GM21529 (cell line): ENCODE measurements around the gene ARID1B.
A peak's percentile ranks its signal among the peaks of the same experiment; 100 is the strongest.

Experiments
- ATAC-seq: cut with Tn5 transposase; IDR thresholded peaks from one replicate; pipeline ENCODE4 v1.9.1; 2021; ENCODE audit not compliant: unreplicated experiment

ARID1B gene

DNA sequence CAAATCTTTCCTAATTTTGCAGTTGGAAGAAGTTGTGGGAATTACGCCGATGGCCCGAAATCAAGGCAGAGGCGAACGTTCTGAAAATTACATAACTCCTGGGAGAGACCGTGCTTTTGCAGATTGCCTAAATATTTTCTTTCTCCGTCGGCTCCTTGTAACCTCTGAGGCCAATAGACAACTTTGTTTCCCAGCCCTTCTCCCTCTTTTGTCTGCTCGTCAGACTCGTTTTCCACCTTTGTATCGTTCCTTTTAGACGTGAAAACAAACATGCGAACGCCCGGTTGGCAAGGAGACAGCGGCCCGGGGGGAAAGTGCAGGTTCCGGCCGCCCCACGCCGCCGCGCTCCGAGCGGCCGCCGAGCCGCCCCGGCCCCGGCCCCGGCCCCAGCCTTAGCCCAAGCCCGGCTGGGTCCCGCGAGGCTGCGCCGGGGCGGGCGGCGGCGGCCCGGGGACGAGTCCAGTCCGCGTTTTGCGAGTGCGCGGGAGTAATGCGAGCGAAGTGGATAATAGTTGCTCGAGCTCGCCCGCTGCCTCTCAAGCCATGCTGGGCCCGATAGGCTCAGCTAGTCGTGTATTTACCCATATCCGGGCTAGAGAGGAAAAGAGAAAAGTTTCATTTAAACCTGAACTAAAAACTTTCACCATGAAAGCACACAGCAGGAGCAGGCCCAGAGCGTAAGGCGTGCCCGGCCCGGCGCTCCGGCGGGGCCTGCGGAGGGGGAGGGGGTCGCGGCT lies at the start of gene ARID1B:
TSS of gene ARID1B (plus strand) at position 539 of the 737 bp plus-strand sequence. CDS start 303 bp downstream, outside the sequence.
- ATAC-seq: peak; percentile 39

DNA sequence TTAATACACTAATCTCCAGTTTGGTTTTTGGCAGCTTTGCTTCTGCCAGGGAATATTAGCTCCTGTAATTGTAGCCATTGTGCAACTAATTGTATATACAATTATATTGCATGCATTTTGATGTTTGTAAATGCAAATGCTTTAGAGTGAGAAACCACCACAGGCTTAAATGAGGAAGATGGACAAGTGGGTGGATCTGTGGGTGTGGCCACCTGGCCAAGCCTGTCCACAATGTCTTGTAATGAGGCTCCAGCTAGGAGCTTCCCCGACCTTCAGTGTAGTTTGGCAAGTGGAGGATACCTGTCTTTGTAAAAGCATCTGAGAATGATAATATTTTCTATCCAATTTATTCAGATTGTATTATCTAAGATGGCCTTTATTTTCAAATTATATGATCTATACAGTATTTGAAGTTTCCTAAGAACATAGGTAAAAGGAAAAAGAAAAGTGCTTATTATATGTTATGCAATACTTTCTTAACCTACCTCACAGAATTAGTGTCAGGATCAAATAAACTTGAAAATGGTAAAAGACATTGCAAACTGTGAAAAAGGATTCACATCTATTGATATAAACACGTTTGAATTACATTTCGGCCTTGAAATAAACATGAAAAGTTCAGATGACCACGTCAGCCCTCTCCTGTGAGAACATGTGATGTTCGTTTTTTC lies 49.3 kb upstream of the ARID1B start:
- no peak for ATAC-seq

DNA sequence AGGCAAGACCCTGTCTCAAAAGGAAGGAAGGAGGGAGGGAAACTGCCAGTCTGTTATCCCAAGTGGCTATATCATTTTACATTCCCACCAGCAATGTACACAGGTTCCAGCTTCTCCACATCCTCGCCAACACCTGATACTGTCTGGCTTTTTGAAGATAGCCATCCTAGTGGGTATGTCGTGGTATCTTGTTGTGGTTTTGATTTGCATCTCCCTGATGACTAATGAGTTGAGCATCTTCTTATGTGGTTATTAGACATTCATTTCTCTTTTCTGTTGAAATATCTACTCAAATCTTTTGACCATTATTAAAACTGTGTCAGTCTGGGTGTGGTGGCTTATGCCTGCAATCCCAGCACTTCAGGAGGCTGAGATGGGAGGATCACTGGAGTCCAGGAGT lies 47.9 kb upstream of the ARID1B start:
- no peak for ATAC-seq

DNA sequence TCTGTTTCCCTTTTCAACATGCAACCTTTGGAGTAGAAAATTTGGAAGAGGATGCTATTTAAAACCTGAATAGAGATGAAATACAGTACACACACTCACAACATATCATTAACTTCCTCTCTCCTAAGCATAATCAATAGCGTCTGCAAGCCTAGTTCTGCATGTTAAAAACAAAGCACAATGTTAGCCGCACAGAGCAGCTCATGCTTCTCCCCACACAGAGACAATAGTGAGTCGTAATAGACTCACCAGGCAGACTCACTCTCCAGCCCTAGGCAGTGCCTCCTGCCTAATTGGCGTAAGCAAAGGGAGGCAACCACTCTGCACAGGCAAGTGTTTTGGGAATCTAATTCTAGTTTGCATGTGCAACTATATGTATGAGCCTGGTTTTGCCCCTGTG lies 45.8 kb upstream of the ARID1B start:
- ATAC-seq: no peak

DNA sequence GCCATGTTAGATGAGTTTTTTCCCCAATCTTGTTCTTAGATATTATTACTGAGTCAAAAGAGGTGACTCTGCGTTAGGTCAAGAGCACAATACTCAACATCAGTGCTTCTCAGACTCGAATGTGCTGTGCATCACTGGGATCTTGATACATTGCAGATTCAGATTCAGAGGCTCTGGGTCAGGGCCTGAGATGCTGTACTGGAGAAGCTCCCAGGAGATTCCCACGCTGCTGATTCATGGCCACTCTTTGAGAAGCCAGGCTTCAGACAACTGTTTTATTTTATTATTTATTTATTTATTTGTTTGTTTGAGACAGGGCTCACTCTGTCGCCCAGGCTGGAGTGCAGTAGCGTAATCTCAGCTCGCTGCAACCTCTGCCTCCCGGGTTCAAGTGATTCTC lies 41.4 kb upstream of the ARID1B start:
- ATAC-seq: no peak

DNA sequence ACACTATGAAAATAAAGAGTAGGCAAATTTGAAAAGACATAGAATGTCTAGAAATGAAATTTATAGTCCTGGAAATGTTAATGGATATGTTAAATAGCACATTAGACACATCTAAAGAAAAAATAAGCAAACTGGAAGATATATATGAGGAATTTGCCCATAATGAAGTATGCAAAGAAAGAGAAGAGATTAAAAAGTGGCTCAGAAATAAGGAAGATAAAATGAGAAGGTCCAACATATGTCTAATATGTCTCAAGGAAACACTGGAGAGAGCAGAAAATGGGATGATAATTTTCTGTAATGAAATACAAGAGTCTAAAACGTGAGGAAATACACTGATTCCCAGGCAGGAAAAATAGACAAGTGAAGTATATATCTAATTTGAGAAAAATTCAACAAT lies 36.6 kb upstream of the ARID1B start:
- ATAC-seq: no peak

DNA sequence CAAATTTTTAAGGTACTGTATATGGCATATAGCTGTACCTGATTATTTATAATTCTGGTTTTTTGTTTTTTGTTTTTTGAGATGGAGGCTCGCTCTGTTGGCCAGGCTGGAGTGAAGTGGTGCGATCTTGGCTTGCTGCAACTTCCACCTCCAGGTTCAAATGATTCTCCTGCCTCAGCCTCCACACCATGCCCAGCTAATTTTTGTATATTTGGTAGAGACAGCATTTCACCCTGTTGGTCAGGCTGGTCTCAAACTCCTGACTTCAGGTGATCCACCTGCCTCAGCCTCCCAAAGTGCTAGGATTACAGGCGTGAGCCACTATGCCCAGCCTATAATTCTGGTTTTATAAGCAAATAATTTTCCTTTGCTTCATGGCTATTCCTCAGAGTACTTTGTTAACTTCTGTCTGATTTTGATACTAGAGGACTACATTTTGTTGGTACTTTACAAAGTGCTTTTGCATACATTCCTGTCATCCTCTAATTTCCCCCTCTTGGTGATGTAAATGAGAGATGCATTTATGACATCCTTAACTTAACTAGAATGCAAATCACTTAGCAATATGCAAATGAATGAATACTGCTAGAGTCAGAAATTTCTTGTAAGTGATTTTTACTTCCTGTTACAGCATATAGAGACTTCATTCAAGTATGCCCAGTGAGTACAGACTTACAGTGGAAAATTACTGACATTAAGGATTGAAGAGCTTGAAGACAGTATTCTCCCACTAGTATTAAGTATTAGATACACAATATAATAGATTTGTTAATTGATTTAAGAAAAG lies 35.7 kb upstream of the ARID1B start:
- no peak for ATAC-seq

DNA sequence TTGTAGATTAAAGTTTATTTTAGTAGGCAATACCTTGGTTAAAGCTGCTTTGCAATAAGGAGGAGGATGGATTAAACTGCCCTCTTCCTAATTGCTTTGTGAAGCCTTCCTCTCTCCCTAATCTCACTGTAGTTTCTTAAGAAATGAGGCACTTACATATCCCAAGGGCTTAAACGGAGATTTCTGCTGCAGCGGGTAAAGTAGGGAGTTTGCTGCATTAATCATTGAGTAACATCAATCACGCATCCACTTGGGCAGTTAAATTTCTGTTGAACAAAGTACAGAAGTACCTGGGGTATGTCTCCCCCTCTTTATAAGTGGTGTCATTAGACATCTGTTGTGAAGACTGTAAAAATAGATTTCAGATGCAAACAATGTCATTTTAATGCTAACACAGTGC lies 29.5 kb upstream of the ARID1B start:
- no peak for ATAC-seq

DNA sequence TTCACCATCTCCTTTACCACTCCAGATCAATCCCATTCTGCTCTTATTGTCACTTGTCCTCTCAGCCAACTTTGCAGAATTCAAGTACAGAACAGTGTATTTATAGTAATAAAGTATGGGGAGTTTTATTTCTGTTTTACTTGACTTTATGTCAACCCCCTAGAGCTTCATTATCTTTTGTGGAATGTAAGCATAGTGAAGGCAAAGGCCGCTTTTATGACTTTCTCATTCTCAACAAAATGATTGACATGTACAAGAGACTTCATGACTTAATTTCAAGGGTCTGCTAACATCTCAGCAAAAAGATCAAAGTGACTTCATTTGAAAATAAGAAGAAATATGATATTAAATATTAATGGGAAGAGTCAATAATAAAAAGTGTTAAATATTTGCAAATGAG lies 28.7 kb upstream of the ARID1B start:
- no peak for ATAC-seq

DNA sequence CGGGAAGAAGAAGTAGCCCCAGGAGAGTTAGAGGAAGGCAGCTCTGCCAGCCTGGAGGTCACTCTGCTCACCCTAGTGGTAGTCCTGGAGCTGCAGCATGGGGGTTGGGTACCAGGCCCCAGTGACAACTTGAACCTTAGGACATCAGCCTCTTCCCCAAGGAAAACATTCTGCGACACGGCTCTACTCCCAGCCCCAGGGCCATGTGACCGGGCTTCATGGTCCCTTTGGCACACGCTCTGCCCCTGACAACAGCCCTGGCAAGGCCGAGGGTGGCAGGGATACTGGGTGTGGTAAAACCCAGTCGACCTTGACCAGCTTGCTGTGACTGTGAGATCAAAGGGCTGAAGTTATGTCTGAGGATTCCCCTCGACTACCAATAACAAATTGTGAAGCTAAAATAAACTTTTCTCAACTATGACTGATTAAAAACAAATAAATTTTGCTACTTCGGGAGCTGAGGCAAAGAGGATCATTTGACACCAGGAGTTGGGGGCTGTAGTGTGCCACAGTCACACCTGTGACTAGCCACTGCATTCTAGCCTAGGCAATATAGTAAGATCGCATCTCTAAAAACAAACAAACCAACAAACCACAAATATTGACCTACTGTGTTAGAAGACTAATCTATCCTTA lies 24.4 kb upstream of the ARID1B start:
- peak; percentile 66 for ATAC-seq

DNA sequence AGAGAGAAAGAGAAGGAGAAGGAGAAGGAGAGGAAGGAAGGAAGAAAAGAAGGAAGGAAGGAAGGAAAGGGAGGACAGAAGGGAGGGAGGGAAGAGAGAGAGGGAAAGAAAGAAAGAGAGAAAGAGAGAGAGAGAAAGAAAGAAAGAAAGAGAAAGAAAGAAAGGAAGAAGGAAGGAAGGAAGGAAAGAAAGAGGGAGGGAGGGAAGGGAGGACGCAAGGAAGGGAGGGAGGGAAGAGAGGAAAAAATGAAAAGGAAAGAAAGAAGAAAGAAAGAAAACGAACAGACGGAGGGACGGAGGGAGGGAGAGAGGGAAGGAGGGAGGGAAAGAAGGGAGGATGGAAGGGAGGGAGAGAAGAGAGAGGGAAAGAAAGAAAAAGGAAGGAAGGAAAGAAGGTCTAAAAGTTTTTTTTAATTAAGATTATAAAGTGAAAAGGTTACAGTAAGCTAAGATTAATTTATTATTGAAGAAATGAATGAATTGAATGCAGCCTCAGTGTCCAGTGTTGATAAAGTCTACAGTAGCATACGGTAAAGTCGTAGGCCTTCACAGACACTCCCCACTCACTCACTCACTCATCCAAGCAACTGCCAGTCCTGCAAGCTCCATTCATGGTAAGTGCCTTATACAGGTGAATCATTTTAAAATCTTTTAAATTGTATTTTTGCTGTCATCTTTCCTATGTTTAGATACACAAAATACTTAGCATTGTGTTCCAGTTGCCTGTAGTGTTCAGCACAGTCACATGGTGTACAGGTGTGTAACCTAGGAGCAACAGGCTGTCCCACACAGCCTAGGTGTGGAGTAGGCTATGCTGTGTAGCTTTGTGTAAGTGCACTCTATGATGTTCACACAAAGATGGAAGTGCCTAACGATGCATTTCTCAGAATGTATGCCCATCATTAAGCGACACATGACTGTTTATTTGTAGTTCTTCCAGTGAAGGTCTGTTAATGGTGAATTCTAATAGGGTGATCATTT lies 20.3 kb upstream of the ARID1B start:
- no peak for ATAC-seq

DNA sequence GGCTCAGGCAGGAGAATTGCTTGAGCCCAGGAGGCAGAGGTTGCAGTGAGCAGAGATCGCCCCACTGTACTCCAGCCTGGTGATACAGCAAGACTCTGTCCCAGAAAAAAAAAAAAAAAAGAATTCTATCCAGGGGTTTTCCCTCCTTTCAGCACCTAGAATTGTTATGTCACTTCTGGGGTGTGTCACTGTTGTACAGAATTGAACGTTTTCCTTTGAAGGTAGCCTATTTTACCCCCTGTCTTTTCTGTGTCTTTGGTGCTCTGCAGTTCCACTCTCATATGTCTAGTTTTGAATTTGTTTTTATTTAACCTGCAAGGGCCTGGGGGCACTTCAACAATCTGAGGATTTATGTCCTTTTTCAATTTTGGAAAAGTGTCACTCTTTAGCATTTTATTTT lies 19.3 kb upstream of the ARID1B start:
- ATAC-seq: no peak

DNA sequence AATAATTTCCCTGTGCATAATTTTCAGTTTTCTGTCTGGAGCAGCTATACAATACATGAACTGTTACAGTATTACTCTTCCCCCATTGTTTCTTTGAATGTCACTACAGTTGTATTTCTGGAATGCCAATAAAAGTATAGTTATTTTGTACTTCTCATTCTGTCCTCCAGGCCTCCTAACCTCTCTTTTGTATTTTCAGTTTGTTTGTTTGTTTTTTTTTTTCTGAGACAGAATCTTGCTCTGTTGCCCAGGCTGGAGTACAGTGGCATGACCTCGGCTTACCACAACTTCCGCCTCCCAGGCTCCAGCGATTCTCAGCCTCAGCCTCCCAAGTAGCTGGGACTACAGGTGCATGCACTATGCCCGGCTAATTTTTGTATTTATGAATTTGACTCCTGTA lies 16.8 kb upstream of the ARID1B start:
- no peak for ATAC-seq

DNA sequence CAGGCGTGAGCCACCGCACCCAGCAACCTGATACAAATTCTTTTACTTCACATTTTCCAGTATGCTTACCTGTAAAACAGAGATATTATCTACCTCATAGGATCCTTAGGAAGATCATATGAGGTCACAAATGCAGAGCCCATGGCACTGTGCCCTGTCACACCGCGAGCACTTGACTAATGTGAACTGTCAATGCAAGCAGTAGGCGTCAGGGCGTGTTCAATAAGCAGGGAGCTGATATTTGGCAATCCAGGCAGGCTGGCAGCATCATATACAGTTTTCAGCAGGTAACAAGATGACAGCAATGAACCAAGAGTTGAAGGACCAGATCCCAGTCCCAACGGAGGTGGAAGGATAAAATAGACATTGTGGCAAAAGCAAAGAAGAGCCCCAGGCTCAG lies 14.6 kb upstream of the ARID1B start:
- no peak for ATAC-seq

DNA sequence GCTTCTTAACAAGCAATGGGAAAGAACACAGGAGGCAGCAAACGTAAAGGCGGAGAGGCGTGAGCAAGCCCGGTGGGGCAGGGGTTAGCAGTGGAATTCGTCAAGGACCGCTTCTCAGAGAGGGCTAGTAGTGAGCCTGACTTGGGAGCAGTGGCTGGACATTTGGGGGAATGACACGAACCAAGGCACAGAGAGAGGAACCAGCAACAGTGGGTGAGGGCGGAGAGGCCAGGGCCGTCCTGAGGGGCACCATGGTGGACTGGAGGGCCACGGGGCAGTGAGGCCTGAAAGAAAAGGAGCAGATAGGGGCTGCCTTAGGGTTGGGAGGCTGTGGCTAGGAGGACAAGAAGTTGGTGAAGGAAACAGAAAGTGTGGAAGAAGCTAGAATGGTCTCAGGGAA lies 12.1 kb upstream of the ARID1B start:
- no peak for ATAC-seq

DNA sequence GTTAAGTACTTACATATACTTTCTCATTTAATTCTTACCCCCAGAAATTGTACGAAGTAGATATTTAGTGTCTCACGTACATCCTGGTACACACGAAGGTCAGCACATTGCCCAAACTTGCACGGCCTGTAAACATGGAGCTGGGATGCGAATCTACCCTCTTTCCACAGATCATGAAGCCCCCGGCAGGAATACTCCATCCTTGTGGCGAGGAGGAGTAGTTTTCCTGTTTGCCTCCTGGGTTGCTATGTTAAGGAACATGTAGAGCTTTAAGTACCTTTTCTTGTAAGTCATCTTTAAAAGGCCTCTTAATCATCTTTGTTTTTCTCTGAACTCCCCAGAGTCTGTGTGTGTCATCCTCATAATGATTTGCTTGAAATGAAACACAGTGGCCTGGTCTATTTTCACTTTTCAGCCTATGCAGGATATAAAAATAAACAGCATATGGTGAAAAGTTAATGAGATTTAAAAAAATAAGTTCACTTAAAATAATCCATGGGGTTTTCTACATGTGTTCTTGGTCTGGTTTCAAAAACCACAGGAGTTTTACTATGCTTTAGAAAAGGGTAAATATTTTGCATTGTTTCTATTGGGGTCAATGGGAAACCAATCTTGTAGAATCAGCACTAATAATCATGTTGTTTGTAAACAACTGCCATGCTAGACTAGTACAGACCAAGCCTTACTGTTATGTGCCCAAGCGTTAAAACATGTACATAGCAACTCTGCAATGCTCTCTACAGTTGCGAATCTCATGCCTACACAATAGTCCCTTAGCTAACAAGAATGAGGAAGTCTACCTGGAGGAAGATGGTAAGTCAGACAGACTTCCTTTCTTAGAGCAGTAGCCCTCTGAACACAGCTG lies 9.3 kb upstream of the ARID1B start:
- ATAC-seq: peak; percentile 94

DNA sequence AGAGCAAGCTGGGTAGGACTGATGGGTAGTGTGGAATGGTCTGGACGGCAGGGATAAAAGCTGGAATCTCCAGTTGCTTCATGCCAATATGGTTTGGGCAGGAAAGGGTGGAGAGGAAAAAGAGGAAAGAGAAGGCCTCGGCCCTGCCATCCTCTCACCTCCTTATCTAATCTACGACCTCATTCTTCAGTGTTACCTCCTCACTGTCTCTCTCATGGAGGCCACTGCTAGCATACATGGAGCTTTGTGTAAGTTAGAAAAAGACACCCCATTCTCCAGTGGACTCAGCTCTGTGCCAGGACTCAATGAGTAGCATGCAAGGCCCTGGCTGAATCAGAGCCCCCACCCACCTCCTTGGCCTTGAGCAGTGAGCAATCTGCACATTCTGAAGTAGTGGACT lies 6.1 kb upstream of the ARID1B start:
- no peak for ATAC-seq

DNA sequence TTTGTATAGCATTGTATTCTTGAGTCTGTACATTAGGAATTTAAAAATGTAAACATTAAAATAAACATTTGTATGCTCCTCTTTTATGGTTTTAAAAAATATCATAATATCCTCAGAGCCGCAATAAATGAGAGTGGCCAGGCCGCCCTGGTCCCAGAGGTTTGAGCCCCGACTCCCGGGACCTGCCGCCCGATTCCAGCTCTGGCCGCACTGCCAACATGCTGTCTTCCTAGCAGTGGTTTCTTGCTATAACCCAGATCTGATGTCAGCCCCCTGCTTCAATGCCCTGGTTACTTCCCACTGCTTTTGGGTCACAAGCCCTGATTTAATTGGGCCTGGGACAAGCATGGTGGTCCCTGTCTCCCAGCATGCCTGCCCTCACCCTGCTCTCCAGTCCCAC lies 5.4 kb upstream of the ARID1B start:
- no peak for ATAC-seq

DNA sequence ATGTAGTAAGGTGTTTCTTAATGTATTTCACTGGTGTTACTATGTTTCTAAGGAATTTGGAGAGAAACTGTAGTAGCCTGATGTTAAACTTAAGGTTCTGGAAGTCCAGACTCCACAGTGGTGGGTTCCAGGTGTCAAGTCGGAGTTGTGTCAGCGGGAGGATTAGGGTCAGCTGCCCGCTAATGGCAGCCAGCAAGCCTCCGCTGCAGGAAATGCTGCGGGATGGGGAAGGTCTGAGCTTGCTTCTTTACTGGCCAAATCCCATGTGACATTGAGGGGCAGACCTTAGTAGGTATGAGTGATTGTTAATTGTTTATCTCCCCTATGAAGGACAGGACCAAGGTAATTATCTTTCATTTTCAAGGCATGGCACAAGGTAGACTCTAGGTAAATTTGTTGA lies 3.7 kb upstream of the ARID1B start:
- ATAC-seq: no peak
